GM19463 (cell line): ENCODE data around the gene DTD1.

Source experiments
- ATAC-seq: cut with Tn5 transposase; IDR thresholded peaks from one replicate; pipeline ENCODE4 v1.9.1; 2021; ENCODE audit warnings: mild to moderate bottlenecking, moderate library complexity; ENCODE audit not compliant: unreplicated experiment

DTD1 gene

GRCh38 chr20:18657575-18657974 is 69.7 kb downstream of the DTD1 start:
- no peak for ATAC-seq

- peak; percentile 65 for ATAC-seq
These were observed 74.6 kb downstream of the DTD1 start for GRCh38 chr20:18662279-18663040.

- ATAC-seq = no peak
These were observed 76.1 kb downstream of the DTD1 start for GRCh38 chr20:18663932-18664331.

GRCh38 chr20:18665135-18665534 is 77.3 kb downstream of the DTD1 start:
- no peak for ATAC-seq

- ATAC-seq = no peak
These were observed 79.1 kb downstream of the DTD1 start for GRCh38 chr20:18666803-18667415.

- no peak for ATAC-seq
These were observed 81.6 kb downstream of the DTD1 start for GRCh38 chr20:18669241-18670019.

- ATAC-seq = no peak
These were observed 83.4 kb downstream of the DTD1 start for GRCh38 chr20:18671203-18671710.

GRCh38 chr20:18672834-18673233 is 85.0 kb downstream of the DTD1 start:
- ATAC-seq = no peak

GRCh38 chr20:18676396-18676795 is 88.5 kb downstream of the DTD1 start:
- no peak for ATAC-seq

GRCh38 chr20:18677126-18677525 is 89.3 kb downstream of the DTD1 start:
- ATAC-seq = no peak

GRCh38 chr20:18678549-18679419 is 90.9 kb downstream of the DTD1 start:
- no peak for ATAC-seq

GRCh38 chr20:18683839-18684238 is 96.0 kb downstream of the DTD1 start:
- ATAC-seq = no peak

GRCh38 chr20:18684775-18685174 is 96.9 kb downstream of the DTD1 start:
- no peak for ATAC-seq

- ATAC-seq = no peak
These were observed 97.6 kb downstream of the DTD1 start for GRCh38 chr20:18685406-18685805.

- ATAC-seq = no peak
These were observed 98.8 kb downstream of the DTD1 start for GRCh38 chr20:18686696-18687095.

- no peak for ATAC-seq
These were observed 100.8 kb downstream of the DTD1 start for GRCh38 chr20:18688676-18689075.

- ATAC-seq = no peak
These were observed 101.7 kb downstream of the DTD1 start for GRCh38 chr20:18689557-18689956.

- no peak for ATAC-seq
These were observed 104.6 kb downstream of the DTD1 start for GRCh38 chr20:18692447-18692846.

GRCh38 chr20:18694071-18694470 is 106.2 kb downstream of the DTD1 start:
- ATAC-seq = no peak

- ATAC-seq = no peak
These were observed 107.3 kb downstream of the DTD1 start for GRCh38 chr20:18695175-18695574.
